Gastroesophageal sphincter (tissue), 3 donors: Measurements from ENCODE around the gene USP6.

Experiments
- CTCF ChIP-seq, 4 experiments: fragments of 200-600 bp in 2 of 4; fragments of 450-650 bp in 2 of 4; sonication (generic) in 1 of 4; IDR thresholded peaks; one replicate each; pipeline ENCODE4 v1.5.1; 2017 to 2019; ENCODE audit warnings: antibody characterized with exemption in 4 of 4, mild to moderate bottlenecking in 2 of 4, moderate library complexity in 2 of 4
- EP300 ChIP-seq: sonication (generic); formaldehyde crosslinking; IDR thresholded peaks from one replicate; pipeline ENCODE4 v1.6.1; 2017; ENCODE audit warnings: antibody characterized with exemption, mild to moderate bottlenecking
- POLR2A ChIP-seq, 2 donors: fragments of 450-650 bp; IDR thresholded peaks; one replicate each; pipeline ENCODE4 v1.6.1; 2017; ENCODE audit warnings: antibody characterized with exemption in 2 of 2, mild to moderate bottlenecking in 2 of 2, moderate library complexity in 1 of 2
- POLR2AphosphoS5 ChIP-seq: sonication (generic); formaldehyde crosslinking; IDR thresholded peaks from one replicate; pipeline ENCODE4 v1.6.1; 2017; ENCODE audit warnings: antibody characterized with exemption

- no peak for TF ChIP-seq POLR2AphosphoS5
- no peak for TF ChIP-seq POLR2A (IDR thresholded peaks at IDR 0.05)
- no peak for TF ChIP-seq CTCF (IDR thresholded peaks at IDR 0.05)
- no peak for TF ChIP-seq EP300
Observed at GRCh38 chr17:5118219-5118618, 2.4 kb downstream of the USP6 start.
